Stimulated activated naive CD8-positive, alpha-beta T cell treated with anti-CD3 and anti-CD28 coated beads, Interleukin-15, Interleukin-2, amounts not matched to agents 100 ng/mL and 50 ng/mL, for 24 hours (primary cell): ENCODE measurements around the gene TP53BP2.
"Not testable (repeated sequence)": the region's sequence is repeated elsewhere in the genome, so short reads cannot be mapped to it uniquely, and the experiment has no call there.

Experiments
- H3K27ac Mint-ChIP-seq: one replicate; pipeline ENCODE4 v1.8.0; 2021; ENCODE audit warnings: mild to moderate bottlenecking, mixed read lengths
- H3K27me3 Mint-ChIP-seq: one replicate; pipeline ENCODE4 v1.8.0; 2021; ENCODE audit warnings: mixed read lengths
- H3K36me3 Mint-ChIP-seq: one replicate; pipeline ENCODE4 v1.8.0; 2021; ENCODE audit warnings: low read depth, mixed read lengths
- H3K4me1 Mint-ChIP-seq: one replicate; pipeline ENCODE4 v1.8.0; 2021; ENCODE audit warnings: low read depth, mixed read lengths
- H3K4me3 Mint-ChIP-seq: one replicate; pipeline ENCODE4 v1.8.0; 2021; ENCODE audit warnings: mild to moderate bottlenecking, mixed read lengths
- H3K9me3 Mint-ChIP-seq: one replicate; pipeline ENCODE4 v1.8.0; 2021; ENCODE audit warnings: mixed read lengths

TP53BP2 gene

GRCh38 chr1:223742856-223743517, 102.8 kb downstream of the TP53BP2 start:
- Mint-ChIP-seq H3K4me3 (no peak overlapping the region), H3K9me3 (no peaks in the 10 kb centered on the region), H3K36me3 (peaks cover 7% of the 10 kb centered on the region), H3K4me1 (peaks cover 7% of the 10 kb centered on the region), H3K27ac (no peak overlapping the region), H3K27me3 (no peaks in the 10 kb centered on the region)

GRCh38 chr1:223741861-223742260, 103.9 kb downstream of the TP53BP2 start:
- Mint-ChIP-seq H3K9me3 (no peaks in the 10 kb centered on the region), H3K27me3 (no peaks in the 10 kb centered on the region), H3K36me3 (peaks cover 4% of the 10 kb centered on the region), H3K4me1 (no peaks in the 10 kb centered on the region), H3K27ac (no peak overlapping the region), H3K4me3 (no peak overlapping the region)

DNA sequence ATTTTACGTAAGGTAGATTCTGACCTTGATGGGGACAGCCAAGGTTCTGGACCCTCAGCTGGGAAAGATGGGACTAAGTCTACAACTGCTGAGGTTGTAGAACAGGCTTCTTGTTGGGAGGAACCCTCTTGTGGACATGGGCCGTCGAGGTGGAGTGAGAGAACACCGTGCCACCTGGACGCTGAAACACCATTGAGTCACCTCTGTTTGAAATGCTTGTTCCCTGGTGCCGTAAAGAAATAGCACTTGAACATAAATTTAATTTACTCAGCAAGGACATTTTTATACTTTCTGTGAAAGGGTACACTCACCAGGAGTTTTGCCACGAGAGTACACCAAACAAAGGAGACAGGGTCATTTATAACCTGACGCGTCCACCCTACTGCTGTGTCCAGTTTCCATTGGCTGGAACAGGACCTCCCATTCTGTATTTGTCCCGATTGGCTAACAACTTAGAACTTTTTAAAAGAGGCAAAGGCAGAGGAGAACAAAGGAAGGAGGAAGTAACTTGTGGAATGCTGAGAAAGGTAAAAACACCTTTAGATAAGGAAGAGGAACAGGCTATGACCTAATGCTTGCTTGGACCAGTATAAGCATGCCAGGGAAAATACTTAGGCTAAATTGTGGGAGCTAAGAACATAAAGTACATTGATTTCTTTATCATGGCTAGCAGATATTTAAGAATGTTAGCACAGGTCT, 105.6 kb downstream of the TP53BP2 start:
- H3K9me3 Mint-ChIP-seq, H3K36me3 Mint-ChIP-seq, H3K27me3 Mint-ChIP-seq, H3K4me3 Mint-ChIP-seq, H3K4me1 Mint-ChIP-seq, H3K27ac Mint-ChIP-seq: not testable (repeated sequence)

DNA sequence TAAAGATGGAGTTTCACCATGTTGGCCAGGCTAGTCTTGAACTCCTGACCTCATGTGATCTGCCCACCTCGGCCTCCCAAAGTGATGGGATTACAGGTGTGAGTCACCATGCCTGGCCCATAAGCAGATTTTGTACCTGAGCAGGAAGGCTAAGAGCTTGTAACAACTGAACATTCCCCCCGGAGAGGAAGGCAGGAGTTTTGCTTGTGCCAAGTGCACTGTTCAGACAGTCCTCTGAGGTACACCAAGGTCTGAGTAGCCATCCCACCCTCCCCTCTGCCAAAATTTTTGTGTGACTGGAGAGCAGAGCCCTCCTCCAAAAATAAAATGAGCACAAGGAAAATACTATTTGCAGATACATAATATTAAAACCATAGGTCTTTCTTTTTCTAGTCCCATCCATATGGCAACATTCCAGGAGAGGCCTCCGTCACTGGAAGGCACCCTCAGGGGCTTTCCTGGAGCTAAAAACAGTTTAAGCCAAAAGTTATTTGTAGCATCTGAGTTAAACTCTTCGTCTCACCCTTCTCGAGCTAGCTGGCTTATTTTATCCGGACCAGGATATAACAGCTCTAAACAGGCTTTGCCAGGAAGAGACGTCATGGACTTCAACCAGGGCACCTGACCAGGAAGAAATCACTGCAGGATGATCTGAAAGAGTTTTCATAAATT, 106.2 kb downstream of the TP53BP2 start:
- H3K4me3 Mint-ChIP-seq: no peak overlapping the region
- H3K36me3 Mint-ChIP-seq: no peaks in the 10 kb centered on the region
- no peaks in the 10 kb centered on the region for H3K4me1 Mint-ChIP-seq
- no peaks in the 10 kb centered on the region for H3K9me3 Mint-ChIP-seq
- H3K27me3 Mint-ChIP-seq: no peaks in the 10 kb centered on the region
- H3K27ac Mint-ChIP-seq: no peak overlapping the region

DNA sequence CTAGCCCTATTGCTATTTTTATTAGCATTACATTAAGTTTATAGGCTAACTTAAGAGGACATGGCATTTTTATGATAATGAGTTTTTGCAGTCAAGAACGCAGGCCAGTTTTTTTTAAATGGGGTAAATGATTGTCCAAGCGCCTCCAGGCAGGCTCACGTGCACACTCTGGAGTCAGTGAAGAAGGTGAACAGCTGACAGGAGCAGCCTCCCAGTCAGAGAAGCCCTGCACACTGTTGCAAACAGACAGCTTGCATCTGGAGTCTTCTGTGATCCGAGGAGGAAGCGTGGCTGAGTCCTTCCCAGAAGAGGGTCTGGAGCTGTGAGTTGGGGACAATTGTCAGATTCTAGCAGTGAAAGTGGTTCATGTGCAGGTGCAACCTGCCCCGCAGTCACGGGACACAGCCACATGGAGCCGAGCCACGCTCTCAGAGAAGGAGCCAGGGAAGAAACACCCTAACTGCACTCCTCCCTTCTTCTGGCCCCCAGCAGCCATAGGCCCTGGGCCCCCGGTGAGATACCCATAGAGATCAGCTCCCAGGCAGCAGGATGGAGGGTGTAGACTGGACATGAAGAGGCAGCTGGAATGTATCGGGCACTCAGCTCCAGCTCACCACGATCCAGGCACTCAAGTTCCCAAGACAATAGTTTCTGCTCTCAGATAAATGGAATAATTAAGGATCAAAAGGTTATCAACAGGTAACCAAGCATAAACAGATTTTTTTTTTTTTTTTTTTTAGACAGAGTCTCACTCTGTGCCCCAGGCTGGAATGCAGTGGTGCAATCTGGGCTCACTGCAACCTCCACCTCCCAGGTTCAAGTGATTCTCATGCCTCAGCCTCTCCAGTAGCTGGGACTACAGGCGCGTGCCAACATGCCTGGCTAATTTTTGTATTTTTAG, 107.0 kb downstream of the TP53BP2 start:
- Mint-ChIP-seq H3K4me1 (no peaks in the 10 kb centered on the region), H3K27me3 (no peaks in the 10 kb centered on the region), H3K36me3 (no peaks in the 10 kb centered on the region), H3K4me3 (no peak overlapping the region), H3K9me3 (no peaks in the 10 kb centered on the region), H3K27ac (no peak overlapping the region)

- Mint-ChIP-seq H3K27ac (no peak overlapping the region), H3K4me3 (no peak overlapping the region), H3K36me3 (no peaks in the 10 kb centered on the region), H3K4me1 (no peaks in the 10 kb centered on the region), H3K27me3 (no peaks in the 10 kb centered on the region), H3K9me3 (no peaks in the 10 kb centered on the region)
Observed at GRCh38 chr1:223737342-223737741, 108.4 kb downstream of the TP53BP2 start.

DNA sequence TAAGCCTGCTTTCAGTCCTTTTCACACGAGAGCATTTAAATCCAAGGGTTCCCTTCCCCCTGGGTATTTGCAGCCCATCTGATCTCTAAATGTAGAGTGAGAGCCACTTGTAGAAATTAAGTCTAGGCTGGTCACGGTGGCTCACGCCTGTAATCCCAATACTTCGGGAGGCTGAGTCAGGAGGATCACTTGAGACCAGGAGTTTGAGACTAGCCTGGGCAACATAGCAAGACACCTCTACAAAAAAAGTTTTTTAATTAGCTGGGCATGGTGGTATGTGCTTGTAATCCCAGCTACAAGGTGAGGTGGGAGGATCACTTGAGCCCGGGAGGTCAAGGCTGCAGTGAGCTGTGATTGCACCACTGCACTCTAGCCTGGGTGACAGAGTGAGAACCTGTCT, 109.1 kb downstream of the TP53BP2 start:
- H3K9me3 Mint-ChIP-seq, H3K4me3 Mint-ChIP-seq, H3K36me3 Mint-ChIP-seq, H3K27ac Mint-ChIP-seq, H3K4me1 Mint-ChIP-seq, H3K27me3 Mint-ChIP-seq: not testable (repeated sequence)

GRCh38 chr1:223733898-223734852, 111.6 kb downstream of the TP53BP2 start:
- no peaks in the 10 kb centered on the region for H3K27me3 Mint-ChIP-seq
- H3K36me3 Mint-ChIP-seq: peaks cover 16% of the 10 kb centered on the region
- H3K9me3 Mint-ChIP-seq: no peaks in the 10 kb centered on the region
- peaks cover 15% of the 10 kb centered on the region for H3K4me1 Mint-ChIP-seq
- H3K4me3 Mint-ChIP-seq: no peak overlapping the region
- no peak overlapping the region for H3K27ac Mint-ChIP-seq

DNA sequence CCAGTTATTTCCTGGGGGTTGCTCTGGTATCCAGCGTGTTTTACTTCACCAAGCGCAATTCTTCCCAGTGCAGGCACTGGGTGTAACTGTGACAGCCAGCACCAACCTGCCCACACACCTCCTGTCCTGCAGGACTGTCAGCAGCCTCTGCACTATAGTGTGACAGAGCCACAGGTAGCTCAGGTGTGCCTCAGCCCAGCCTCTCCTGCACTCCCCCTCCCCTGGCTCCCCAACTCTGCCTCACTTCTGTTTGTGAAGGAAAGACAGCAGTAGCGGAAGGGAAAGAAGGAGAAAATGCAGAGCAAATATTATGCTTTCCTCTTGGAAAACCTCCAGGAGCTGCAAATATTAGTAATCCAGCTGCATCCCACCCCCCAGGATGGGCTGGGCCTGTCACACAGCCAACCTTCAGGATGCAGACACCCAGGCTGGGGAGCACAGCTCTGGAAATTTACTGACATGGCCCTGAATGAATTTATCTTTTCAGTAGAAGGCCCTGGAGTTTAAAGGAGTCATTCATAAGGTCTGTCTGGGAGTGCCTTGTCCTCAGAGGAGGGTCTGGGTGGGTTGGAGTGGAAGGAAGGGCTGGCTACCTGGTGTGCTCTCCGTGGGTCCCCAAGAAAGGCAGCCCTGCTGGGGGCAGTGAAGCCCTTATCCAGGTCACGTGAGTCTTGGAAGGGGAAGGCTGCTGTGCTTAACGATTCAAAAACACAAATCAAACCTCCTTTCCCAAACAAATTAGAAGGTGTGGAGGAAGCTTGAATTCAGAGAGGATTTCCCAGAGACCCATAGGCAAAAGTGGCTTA, 112.6 kb downstream of the TP53BP2 start:
- Mint-ChIP-seq H3K27ac (no peak overlapping the region), H3K9me3 (no peaks in the 10 kb centered on the region), H3K27me3 (no peaks in the 10 kb centered on the region), H3K36me3 (peaks cover 21% of the 10 kb centered on the region), H3K4me1 (peaks cover 20% of the 10 kb centered on the region), H3K4me3 (no peak overlapping the region)

DNA sequence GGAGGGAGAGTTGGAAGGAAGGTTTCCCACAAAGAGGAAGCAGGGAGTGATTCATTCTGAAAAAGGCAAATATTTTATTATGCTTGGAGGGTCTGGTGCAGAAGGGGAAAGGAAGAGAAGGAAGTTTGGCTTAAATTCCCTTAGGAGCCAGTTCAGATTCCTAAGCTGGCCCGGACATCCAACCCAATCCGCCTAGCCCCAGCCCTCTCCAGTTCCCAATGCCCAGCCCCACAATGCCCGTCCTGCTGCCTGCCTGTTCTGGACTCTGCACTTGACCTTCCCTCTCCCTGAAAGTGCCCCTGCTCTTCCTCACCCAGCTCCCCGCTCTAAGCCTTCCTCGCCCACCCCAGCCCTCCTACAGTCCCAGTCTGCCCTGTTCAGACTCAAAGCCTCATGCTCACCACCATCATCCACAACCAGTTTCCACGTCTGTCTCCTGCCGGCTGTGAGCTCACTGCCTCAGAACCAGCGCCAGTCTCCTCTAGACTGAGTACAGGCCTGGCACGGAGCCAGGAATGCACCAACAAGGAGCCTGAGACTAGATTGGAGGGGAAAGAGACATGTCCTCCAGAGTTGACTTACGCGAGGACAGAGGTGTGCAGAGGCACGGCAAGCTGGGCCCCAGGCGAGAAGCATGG, 114.5 kb downstream of the TP53BP2 start:
- Mint-ChIP-seq H3K27ac (no peak overlapping the region), H3K36me3 (peaks cover 21% of the 10 kb centered on the region), H3K4me3 (no peak overlapping the region), H3K4me1 (peaks cover 34% of the 10 kb centered on the region), H3K27me3 (no peaks in the 10 kb centered on the region), H3K9me3 (no peaks in the 10 kb centered on the region)

GRCh38 chr1:223730479-223731132, 115.1 kb downstream of the TP53BP2 start:
- H3K27me3 Mint-ChIP-seq: no peaks in the 10 kb centered on the region
- H3K9me3 Mint-ChIP-seq: no peaks in the 10 kb centered on the region
- peaks cover 41% of the 10 kb centered on the region for H3K4me1 Mint-ChIP-seq
- no peak overlapping the region for H3K27ac Mint-ChIP-seq
- no peak overlapping the region for H3K4me3 Mint-ChIP-seq
- H3K36me3 Mint-ChIP-seq: peaks cover 21% of the 10 kb centered on the region

GRCh38 chr1:223729906-223730305, 115.8 kb downstream of the TP53BP2 start:
- H3K27me3 Mint-ChIP-seq: no peaks in the 10 kb centered on the region
- no peak overlapping the region for H3K27ac Mint-ChIP-seq
- no peak overlapping the region for H3K4me3 Mint-ChIP-seq
- H3K9me3 Mint-ChIP-seq: no peaks in the 10 kb centered on the region
- H3K4me1 Mint-ChIP-seq: peaks cover 48% of the 10 kb centered on the region
- H3K36me3 Mint-ChIP-seq: peaks cover 21% of the 10 kb centered on the region
